Epithelial cell of prostate (primary cell): ENCODE results near the gene GAB4.
A peak's percentile ranks its signal among the peaks of the same experiment; 100 is the strongest.
"Not testable (repeated sequence)": the region's sequence is repeated elsewhere in the genome, so short reads cannot be mapped to it uniquely, and the experiment has no call there.

Source experiments
- DNase-seq: peaks from one replicate; pipeline ENCODE4 v3.0.0-alpha.2; 2011; ENCODE audit warnings: low read depth, low spot score
- H3K27ac ChIP-seq: fragments of 450-650 bp; 2 replicates; pipeline ENCODE4 v1.5.1; 2017; ENCODE audit warnings: mild to moderate bottlenecking

Gene GAB4

DNA sequence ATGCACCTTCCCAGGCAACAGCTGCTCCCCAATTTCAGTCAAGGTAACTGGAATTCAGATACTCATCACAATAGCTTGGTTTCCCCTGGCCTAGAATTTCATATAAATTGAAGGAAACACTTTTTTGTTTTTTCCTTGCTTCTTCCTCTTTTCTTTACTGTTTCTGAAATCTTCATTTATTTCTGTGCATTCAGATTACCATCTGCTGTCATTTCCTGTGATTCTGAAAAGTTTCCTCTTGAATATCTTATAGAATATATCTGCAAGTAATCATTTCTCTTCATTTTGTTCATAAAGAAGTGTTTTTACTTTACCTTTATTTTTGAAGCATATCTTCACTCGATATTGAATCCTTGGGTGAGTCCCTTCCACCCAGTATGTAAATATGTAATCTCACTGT lies 85.3 kb downstream of the GAB4 start:
- DNase-seq = no peak
- H3K27ac ChIP-seq = no peak overlapping the region

DNA sequence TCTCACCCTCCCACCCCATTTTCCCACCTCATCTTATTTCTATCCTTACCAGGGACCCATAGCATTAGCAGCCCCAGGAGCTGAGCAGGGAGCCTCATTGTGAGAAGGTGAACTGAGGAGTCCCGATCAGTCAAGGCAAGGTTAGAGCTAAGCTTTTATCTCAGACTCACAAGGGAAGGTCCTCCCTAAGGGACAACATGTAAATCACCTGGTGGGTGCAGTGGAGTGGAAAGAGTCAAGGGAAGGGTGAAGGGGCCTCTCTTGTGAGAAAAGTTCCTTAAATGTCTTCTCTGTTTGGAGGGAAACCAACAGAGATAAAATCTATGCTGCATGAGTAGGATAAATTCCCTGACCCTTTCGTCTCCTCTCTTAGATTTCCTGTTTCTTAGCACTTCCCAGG lies 85.9 kb downstream of the GAB4 start:
- H3K27ac ChIP-seq = no peak overlapping the region
- no peak for DNase-seq

DNA sequence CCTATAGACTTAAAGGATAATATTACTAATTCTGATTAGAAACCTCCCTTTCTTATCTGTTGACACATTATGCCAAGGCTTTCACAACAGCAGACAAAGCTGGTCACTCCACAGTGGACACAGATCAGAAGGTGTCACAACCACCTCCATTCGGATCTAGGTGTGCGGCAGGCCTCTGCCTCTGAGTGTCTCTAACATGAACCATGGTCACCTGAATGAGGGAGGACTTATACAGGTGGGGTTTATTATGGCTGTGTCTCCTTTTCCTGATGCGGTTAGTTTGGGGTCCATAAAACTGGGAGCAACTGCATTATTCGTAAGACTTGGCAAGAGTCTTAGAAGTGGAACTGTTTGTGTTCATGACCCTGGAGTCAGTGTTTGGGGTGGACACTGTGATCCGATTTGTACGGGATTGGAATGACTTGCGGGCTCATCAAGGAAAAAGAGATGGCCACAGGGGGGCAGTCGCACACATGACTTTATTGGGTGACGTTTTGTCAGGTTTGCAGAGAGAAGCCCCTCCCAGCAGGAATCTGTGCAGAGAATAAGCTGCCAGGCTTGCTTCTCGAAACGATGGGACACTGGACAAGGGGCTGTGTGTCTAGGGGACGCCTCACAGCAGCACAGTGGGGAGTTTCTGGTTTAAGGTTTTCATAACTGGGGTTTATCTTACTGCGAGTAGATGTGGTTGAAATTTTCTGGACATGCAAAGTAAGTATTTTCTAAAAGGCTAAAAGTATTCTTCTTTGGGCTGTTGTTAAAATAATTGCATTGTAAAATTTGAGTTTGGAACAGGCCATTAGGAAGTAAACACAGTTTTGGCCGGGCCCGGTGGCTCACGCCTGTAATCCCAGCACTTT lies 90.6 kb downstream of the GAB4 start:
- no peak for DNase-seq

DNA sequence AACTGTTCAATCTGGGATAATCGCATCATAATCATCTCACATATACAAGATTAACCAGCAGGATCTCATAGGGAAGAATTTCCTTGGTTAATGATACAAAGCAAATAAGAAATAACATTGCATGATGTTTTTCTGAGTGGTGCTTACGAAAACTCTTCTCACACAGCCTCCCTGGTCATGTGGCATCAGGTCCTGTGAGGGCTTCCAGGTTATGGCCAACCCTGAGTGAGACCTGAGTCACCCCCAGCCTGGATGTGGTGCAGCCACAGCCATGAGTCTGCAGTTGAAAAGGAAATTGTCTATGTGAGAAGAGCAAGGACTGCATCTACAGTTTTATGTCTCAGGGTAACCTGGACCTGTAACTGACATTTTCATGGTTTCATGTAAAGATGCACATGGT lies 92.3 kb downstream of the GAB4 start:
- peak; percentile 20 for DNase-seq
- no peak overlapping the region for H3K27ac ChIP-seq

More for the DNA sequence above, 90.6 kb downstream of the GAB4 start:
- H3K27ac ChIP-seq = no peak overlapping the region

DNA sequence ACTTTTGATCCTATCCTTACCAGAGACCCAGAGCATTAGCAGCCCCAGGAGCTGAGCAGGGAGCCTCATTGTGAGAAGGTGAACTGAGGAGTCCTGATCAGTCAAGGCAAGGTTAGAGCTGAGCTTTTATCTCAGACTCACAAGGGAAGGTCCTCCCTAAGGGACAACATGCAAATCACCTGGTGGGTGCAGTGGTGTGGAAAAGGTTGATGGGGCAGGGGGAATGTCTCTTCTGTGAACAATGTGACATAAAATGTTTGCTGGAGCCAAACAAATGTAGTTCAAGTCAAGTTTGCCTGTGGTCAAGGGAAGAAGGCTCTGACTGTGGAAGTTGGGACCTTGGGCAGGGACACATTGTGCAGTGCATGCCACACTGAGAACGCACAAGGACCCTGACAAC lies 93.1 kb downstream of the GAB4 start:
- DNase-seq, H3K27ac ChIP-seq: not testable (repeated sequence)

DNA sequence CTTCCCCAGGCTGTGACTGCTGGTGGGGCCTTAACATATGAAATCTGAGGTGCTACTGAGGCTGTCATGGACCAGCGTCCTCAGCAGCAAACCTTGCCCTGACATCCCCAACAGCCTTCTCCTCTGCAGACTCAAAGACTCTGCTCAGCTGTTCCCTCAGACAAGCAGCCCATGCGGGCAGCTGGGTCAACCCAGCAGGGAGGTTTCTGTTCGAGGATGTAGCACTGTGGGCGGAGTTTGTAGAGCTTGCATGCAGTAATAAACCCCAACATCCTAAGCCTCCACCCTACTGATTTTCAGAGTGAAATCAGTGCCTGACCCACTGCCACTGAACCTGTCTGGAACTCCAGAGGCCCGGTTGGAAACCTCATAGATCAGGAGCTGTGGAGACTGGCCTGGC lies 94.0 kb downstream of the GAB4 start:
- H3K27ac ChIP-seq = no peak overlapping the region
- no peak for DNase-seq

DNA sequence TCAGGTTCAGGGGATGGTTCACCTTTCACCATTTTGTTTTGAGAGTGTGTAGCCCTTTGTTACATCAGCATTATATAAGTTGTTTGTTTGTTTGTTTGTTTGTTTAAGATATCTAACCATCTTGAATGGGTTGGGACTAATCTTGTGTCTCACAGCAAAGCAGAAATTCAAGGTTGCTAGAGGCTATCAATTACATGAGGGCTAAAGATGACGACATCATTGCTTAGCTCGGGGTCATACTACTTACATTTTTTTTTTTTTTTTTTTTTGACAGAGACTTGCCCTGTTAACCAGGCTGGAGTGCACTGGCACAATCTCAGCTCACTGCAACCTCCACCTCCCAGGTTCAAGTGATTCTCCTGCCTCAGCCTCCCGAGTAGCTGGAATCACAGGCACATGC lies 95.7 kb downstream of the GAB4 start:
- H3K27ac ChIP-seq = no peak overlapping the region
- no peak for DNase-seq
